ENCODE results near the gene LZTS2.
"Not testable (repeated sequence)": the region's sequence is repeated elsewhere in the genome, so short reads cannot be mapped to it uniquely, and the experiment has no call there.

The LZTS2 gene

GRCh38 chr10:100972115-100972903, 27.3 kb upstream of the LZTS2 start:
- no peak overlapping the region for H3K4me3 Mint-ChIP-seq
- no peak overlapping the region for H3K27ac Mint-ChIP-seq
- peaks cover 11 to 14% of the 10 kb centered on the region in 2 donors for H3K36me3 Mint-ChIP-seq
- H3K4me1 Mint-ChIP-seq = peaks cover 8 to 22% of the 10 kb centered on the region in 2 donors
- DNase-seq (no peak), ATAC-seq (replicated peaks) (no peak)
- H3K27me3 Mint-ChIP-seq = peaks cover 0 to 17% of the 10 kb centered on the region in 2 donors
- no peaks in the 10 kb centered on the region for H3K9me3 Mint-ChIP-seq

GRCh38 chr10:100972904-100973535, 26.6 kb upstream of the LZTS2 start:
- Mint-ChIP-seq H3K27ac (no peak overlapping the region), H3K27me3 (peaks cover 0 to 11% of the 10 kb centered on the region in 2 donors), H3K9me3 (no peaks in the 10 kb centered on the region), H3K4me3 (no peak overlapping the region), H3K4me1 (peaks cover 8 to 16% of the 10 kb centered on the region in 2 donors), H3K36me3 (peaks cover 5 to 8% of the 10 kb centered on the region in 2 donors)
- no peak for DNase-seq
- ATAC-seq (replicated peaks) = no peak

DNA sequence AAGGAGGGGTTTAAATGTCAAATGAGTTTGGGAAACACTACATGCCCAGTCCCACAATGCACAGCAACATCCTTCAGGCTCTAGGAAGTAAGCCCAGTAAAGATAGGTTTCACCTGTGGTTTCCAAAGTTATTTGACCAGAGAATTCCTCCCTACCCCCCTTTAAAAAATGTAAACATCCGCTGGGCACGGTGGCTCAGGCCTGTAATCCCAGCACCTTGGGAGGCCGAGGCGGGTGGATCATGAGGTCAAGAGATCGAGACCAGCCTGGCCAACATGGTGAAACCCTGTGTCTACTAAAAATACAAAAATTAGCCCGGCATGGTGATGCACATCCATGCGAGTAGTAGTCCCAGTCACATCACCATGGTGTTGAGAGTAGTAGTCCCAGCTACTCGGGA, 24.2 kb upstream of the LZTS2 start:
- not testable (repeated sequence) for DNase-seq; H3K4me1 Mint-ChIP-seq; ATAC-seq (replicated peaks); H3K27me3 Mint-ChIP-seq; H3K27ac Mint-ChIP-seq; H3K9me3 Mint-ChIP-seq; H3K4me3 Mint-ChIP-seq
- peaks cover 12 to 16% of the 10 kb centered on the region in 2 donors for H3K36me3 Mint-ChIP-seq

GRCh38 chr10:100976906-100977305, 22.7 kb upstream of the LZTS2 start:
- peaks cover 21 to 24% of the 10 kb centered on the region in 2 donors for H3K36me3 Mint-ChIP-seq
- no peaks in the 10 kb centered on the region for H3K4me1 Mint-ChIP-seq
- no peaks in the 10 kb centered on the region for H3K27me3 Mint-ChIP-seq
- no peaks in the 10 kb centered on the region for H3K9me3 Mint-ChIP-seq
- H3K27ac Mint-ChIP-seq = no peak overlapping the region
- H3K4me3 Mint-ChIP-seq = no peak overlapping the region
- DNase-seq (no peak), ATAC-seq (replicated peaks) (no peak)

DNA sequence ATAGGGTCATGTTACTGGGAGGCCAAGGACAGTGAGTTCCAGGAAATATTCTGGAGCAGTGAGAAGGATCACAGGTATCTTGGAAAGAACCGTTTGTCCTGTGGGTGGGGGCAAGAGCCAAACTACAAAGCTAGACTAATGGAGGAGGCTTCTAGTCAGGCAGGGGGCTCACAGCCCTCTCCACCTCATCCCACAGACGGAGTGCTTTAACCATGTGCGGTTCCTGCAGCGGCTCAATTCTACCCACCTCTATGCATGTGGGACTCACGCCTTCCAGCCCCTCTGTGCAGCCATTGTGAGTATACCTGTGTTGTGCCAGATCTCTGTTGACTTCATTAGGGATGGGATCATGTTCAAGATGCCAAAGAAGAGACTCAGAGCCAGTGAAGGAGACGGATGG, 22.2 kb upstream of the LZTS2 start:
- Mint-ChIP-seq H3K27ac (no peak overlapping the region), H3K36me3 (peaks cover 24 to 28% of the 10 kb centered on the region in 2 donors), H3K9me3 (no peaks in the 10 kb centered on the region), H3K27me3 (no peaks in the 10 kb centered on the region), H3K4me1 (no peaks in the 10 kb centered on the region), H3K4me3 (no peak overlapping the region)
- ATAC-seq (replicated peaks) (no peak), DNase-seq (no peak)

- Mint-ChIP-seq H3K27ac (no peak overlapping the region), H3K27me3 (no peaks in the 10 kb centered on the region), H3K4me3 (no peak overlapping the region), H3K4me1 (no peaks in the 10 kb centered on the region), H3K36me3 (peaks cover 21 to 34% of the 10 kb centered on the region in 2 donors), H3K9me3 (no peaks in the 10 kb centered on the region)
- ATAC-seq (replicated peaks) (no peak), DNase-seq (no peak)
Measured at GRCh38 chr10:100978121-100978900, 21.3 kb upstream of the LZTS2 start.

DNA sequence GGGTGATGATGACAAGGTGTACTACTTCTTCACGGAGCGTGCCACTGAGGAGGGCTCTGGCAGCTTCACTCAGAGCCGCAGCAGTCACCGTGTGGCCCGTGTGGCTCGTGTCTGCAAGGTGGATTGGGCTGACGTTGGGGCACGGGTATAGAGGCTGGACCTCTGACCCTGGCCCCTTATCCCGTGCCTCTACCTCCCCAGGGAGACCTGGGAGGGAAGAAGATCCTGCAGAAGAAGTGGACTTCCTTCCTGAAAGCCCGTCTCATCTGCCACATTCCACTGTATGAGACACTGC, 20.8 kb upstream of the LZTS2 start:
- no peaks in the 10 kb centered on the region for H3K4me1 Mint-ChIP-seq
- ATAC-seq (replicated peaks) (no peak), DNase-seq (no peak)
- peaks cover 23 to 36% of the 10 kb centered on the region in 2 donors for H3K36me3 Mint-ChIP-seq
- no peaks in the 10 kb centered on the region for H3K9me3 Mint-ChIP-seq
- no peak overlapping the region for H3K4me3 Mint-ChIP-seq
- H3K27me3 Mint-ChIP-seq = no peaks in the 10 kb centered on the region
- no peak overlapping the region for H3K27ac Mint-ChIP-seq

GRCh38 chr10:100979791-100980272, 19.8 kb upstream of the LZTS2 start:
- DNase-seq (no peak), ATAC-seq (replicated peaks) (no peak)
- H3K36me3 Mint-ChIP-seq = peaks cover 30 to 45% of the 10 kb centered on the region in 2 donors
- peaks cover 2% of the 10 kb centered on the region in 2 donors for H3K4me1 Mint-ChIP-seq
- H3K27me3 Mint-ChIP-seq = no peaks in the 10 kb centered on the region
- no peaks in the 10 kb centered on the region for H3K9me3 Mint-ChIP-seq
- no peak overlapping the region for H3K4me3 Mint-ChIP-seq
- no peak overlapping the region for H3K27ac Mint-ChIP-seq

GRCh38 chr10:100980311-100980710, 19.3 kb upstream of the LZTS2 start:
- Mint-ChIP-seq H3K9me3 (no peaks in the 10 kb centered on the region), H3K4me1 (peaks cover 2 to 7% of the 10 kb centered on the region in 2 donors), H3K27ac (no peak overlapping the region), H3K36me3 (peaks cover 33 to 47% of the 10 kb centered on the region in 2 donors), H3K27me3 (no peaks in the 10 kb centered on the region), H3K4me3 (no peak overlapping the region)
- ATAC-seq (replicated peaks) (no peak), DNase-seq (no peak)

- Mint-ChIP-seq H3K27ac (no peak overlapping the region), H3K9me3 (no peaks in the 10 kb centered on the region), H3K4me3 (no peak overlapping the region), H3K36me3 (peaks cover 37 to 50% of the 10 kb centered on the region in 2 donors), H3K27me3 (no peaks in the 10 kb centered on the region), H3K4me1 (peaks cover 4 to 11% of the 10 kb centered on the region in 2 donors)
- DNase-seq (no peak), ATAC-seq (replicated peaks) (no peak)
Measured at GRCh38 chr10:100980711-100981110, 18.9 kb upstream of the LZTS2 start.

DNA sequence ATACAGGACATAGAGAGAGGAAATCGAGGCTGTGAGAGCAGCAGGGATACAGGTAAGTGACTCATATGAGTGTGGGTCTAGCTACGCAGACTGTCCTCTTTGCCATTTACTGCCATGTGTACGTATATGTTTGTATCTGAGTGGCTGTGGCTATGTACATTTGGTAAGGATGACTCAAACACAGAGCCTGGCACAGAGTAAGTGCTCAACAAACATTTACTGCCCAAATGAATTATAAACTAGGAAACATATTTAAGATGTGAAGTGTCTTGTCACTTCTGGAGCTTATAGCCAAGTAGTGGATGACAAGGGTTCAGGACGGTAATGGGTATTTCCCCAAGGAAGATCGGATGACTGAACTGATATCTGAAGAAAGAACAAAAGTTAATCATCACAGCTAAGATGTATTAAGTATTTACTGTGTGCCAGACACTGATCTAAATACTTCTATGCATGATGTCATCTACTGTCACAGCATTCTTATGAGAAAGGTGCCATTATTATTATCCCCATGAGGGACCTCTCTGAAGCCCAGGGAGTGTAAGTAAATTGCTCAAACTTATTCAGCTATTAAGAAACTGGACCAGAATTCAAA, 18.3 kb upstream of the LZTS2 start:
- Mint-ChIP-seq H3K36me3 (peaks cover 40 to 52% of the 10 kb centered on the region in 2 donors), H3K27me3 (no peaks in the 10 kb centered on the region), H3K27ac (no peak overlapping the region), H3K4me1 (peaks cover 6 to 15% of the 10 kb centered on the region in 2 donors), H3K9me3 (no peaks in the 10 kb centered on the region), H3K4me3 (no peak overlapping the region)
- DNase-seq (no peak), ATAC-seq (replicated peaks) (no peak)

DNA sequence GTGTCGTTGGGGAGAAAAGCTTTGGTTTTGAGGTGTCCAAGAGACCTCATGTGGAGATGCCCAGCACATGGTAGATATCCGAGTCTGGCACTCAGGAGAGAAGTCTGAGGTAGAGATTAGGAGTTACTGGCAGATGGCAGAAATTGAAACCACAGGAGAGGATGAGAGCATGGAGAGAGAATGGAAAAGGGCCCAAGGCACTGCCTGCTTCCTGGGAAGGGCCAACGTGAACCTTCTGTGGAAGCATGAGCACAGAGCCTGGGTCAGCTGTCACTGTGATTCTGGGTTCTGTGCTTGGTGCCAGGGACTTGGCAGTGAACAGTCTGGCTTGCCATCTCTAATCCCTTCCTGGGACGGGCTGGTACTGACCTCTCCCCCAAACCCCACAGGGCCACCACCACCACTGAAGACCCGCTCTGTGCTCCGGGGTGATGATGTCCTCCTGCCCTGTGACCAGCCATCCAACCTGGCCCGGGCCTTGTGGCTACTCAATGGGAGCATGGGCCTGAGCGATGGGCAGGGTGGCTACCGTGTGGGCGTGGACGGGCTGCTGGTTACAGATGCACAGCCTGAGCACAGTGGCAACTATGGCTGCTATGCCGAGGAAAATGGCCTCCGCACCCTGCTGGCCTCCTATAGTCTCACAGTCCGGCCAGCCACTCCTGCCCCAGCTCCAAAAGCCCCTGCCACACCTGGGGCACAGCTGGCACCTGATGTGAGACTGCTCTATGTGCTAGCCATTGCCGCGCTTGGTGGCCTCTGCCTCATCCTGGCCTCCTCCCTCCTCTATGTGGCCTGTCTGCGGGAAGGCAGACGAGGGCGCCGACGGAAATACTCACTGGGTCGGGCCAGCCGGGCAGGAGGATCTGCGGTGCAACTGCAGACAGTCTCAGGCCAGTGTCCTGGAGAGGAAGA, 16.4 kb upstream of the LZTS2 start:
- Mint-ChIP-seq H3K27ac (no peak overlapping the region), H3K9me3 (no peaks in the 10 kb centered on the region), H3K36me3 (peaks cover 41 to 56% of the 10 kb centered on the region in 2 donors), H3K4me1 (peaks cover 12 to 33% of the 10 kb centered on the region in 2 donors), H3K4me3 (no peak overlapping the region), H3K27me3 (no peaks in the 10 kb centered on the region)
- no peak for ATAC-seq (replicated peaks)
- no peak for DNase-seq

DNA sequence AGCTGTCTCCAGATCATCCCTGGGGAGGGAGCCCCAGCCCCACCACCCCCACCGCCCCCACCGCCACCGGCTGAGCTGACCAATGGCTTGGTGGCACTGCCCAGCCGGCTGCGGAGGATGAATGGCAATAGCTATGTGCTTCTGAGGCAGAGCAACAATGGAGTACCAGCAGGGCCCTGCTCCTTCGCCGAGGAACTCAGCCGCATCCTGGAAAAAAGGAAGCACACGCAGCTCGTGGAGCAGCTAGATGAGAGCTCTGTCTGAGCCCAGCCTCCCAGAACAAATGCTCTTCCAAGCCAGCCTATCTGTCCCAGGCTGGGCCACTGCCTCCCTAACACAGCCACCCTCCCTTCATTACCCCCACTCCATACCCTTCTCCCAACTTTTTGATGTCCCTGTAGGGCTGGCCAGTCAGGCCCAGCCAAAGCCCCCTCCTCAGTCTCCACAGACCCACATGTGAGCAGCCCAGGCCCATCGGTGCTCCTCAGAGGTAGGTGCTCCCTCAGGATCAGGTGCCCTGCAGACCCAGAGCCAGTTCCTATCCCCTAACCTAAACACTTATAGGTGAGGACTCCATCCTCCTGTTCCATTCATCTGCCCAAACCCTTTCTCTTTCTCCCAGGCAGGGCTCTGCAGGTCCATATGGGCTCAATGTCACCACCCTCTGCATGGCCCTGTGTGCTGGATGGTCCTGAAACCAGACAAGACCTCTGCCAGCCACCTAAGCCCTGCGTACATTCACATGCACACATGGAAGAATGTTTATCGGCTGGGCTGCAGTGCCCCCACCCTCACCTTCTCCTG, 15.5 kb upstream of the LZTS2 start:
- no peak for ATAC-seq (replicated peaks)
- no peak for DNase-seq
- no peaks in the 10 kb centered on the region for H3K9me3 Mint-ChIP-seq
- H3K27me3 Mint-ChIP-seq = no peaks in the 10 kb centered on the region
- H3K4me1 Mint-ChIP-seq = peaks cover 12 to 33% of the 10 kb centered on the region in 2 donors
- H3K27ac Mint-ChIP-seq = no peak overlapping the region
- H3K4me3 Mint-ChIP-seq = no peak overlapping the region
- peaks cover 37 to 54% of the 10 kb centered on the region in 2 donors for H3K36me3 Mint-ChIP-seq

All from stimulated activated naive B cell treated with anti-CD40 and anti-IgM and Interleukin-4, amounts not matched to agents 10 μg/mL and 1 μg/mL and 100 μg/mL, for 72 hours (primary cell).